ENCODE data around the gene RETREG3. TPM values are rescaled to one million over a fixed set of nuclear protein-coding genes. Genes with fewer than 3 reads are reported as not detected.

Gene RETREG3
- total RNA-seq, 1 experiment from 2014 or later: 38.5 TPM

DNA sequence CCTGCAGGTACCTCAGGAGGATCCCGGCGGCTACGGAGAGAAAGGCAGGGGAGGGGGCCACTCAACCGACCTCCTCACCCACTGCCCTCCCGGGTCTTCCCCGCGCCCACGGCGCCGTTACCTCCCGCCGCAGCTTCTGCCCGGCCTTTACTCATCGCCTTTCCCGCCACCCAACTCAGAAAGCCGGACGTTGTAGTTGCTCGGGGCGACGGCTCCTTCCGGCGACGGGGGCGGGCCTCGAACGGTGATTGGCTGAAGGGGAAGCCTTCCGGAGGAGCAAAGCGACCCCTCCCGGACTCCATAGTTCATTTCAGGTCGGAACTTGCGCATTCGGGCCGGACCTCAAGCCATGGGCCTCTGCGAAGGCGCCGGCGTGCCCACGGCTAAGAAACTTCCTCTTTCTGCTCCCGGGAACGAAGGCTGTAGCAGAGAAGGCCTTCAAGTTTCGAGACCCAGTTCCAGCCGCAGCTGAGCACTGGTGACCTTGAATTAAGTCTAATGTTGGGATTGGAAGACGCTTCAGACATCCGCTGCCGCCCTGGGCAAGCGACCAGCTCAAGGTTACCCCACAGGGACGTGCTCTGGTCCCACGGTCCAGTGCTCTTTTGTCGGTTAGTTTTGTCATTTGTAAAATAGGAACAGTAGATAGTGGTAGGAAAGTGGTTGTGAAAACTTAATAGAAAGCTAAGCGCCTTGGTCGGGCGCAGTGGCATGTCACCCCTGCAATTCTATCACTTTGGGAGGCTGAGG is 31.5 kb downstream of the RETREG3 start, which contains the start of gene PSMC3IP (continued):
- no peak for TF ChIP-seq REST (IDR thresholded peaks at IDR 0.05; ENCODE audit: low read depth)
- no peak for TF ChIP-seq ZNF274 (IDR thresholded peaks at IDR 0.05; ENCODE audit: low read depth, low read length)
- no peak for TF ChIP-seq CEBPB (IDR thresholded peaks at IDR 0.05; ENCODE audit: low read depth)
- peak; percentile 74 for TF ChIP-seq ZFX (IDR thresholded peaks at IDR 0.05)
- TF ChIP-seq SIN3A (IDR thresholded peaks at IDR 0.05; ENCODE audit: low read depth): peak; percentile 88

DNA sequence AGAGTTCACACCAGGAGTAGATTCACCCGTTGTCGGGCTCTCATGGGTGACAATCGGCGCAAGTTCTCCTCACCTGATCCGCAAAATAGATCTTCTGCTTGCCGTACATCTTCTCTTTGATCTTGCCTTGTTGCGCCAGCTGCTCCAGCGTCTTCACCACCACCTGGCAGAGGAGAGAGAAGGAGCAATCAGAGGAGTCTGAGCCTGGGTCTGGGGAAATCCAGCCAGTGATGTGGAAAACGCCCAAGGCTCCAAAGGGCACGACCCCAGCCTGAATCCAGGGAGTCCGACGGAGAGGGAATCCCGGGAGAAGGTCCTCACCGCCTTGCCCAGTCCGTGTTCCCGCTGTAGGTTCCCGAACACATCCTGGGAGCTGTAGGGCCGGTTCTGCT is 32.0 kb downstream of the RETREG3 start:
- H3K9me3 ChIP-seq (ENCODE audit: control insufficient read depth in 1 of 2, insufficient read depth in 1 of 2, low read depth in 1 of 2, low read length in 2 of 2): no peaks in the 10 kb centered on the region
- intact Hi-C loops (cut with micrococcal nuclease): no loop called here
- H2AFZ ChIP-seq (ENCODE audit: low read depth, low read length, poor library complexity, severe bottlenecking): no peak overlapping the region
- peaks cover 57% of the 10 kb centered on the region for H3K79me2 ChIP-seq (ENCODE audit: insufficient read depth, low read length)
- TF ChIP-seq EGR1 (IDR thresholded peaks at IDR 0.05; ENCODE audit: low read depth): no peak
- peak; percentile 43; the same call in 1 of the 2 replicates for TF ChIP-seq MAX (IDR thresholded peaks at IDR 0.05)
- TF ChIP-seq TCF7L2 (IDR thresholded peaks at IDR 0.05; ENCODE audit: borderline replicate concordance, extremely low read depth, insufficient read depth, insufficient read length): peak; percentile 31
- H3K4me2 ChIP-seq (ENCODE audit: low read length): peak overlapping the region; percentile 94
- peak overlapping the region; percentile 72 to 99 for H3K4me3 ChIP-seq (replicated peaks in 1 of 2; ENCODE audit: low read depth in 1 of 2, low read length in 2 of 2)
- no peak for DNase-seq (ENCODE audit: low read depth, low spot score)
- no peaks in the 10 kb centered on the region for H3K27me3 ChIP-seq (ENCODE audit: insufficient read depth, low read length)
- ChIA-PET CTCF (interaction anchor here (1.2 to 4.4 kb wide), 10 partner anchors 7 to 421 kb away, joined by 3 to 136 read pairs (median 6); partner anchors contain the start of genes CNTNAP1, MLX, PLEKHH3 and RPL27), POLR2A (interaction anchor here (1.4 to 2.0 kb wide), 3 partner anchors 10 to 196 kb away, joined by 5 to 13 read pairs (median 7); partner anchors contain the start of genes CCR10 and VPS25), RAD21 (ENCODE audit: low non-redundant PET in 1 of 2, low total read pairs in 2 of 2, uncharacterized antibody in 2 of 2, unreplicated experiment in 2 of 2) (interaction anchor here in 1 of 2 experiments (2.6 kb wide), 1 partner anchor 103 kb away, joined by 25 read pairs; the partner anchor contains the start of gene CCR10)
- peaks cover 10 to 15% of the 10 kb centered on the region in 2 experiments for H3K4me1 ChIP-seq (ENCODE audit: control insufficient read depth in 1 of 2, insufficient read depth in 2 of 2, low read length in 2 of 2)
- H3K36me3 ChIP-seq (ENCODE audit: control insufficient read depth in 1 of 2, insufficient read depth in 2 of 2, low read length in 2 of 2): peaks cover 22 to 38% of the 10 kb centered on the region in 2 experiments
- H4K20me1 ChIP-seq (ENCODE audit: insufficient read depth): no peaks in the 10 kb centered on the region
- H3K27ac ChIP-seq (ENCODE audit: low read depth, low read length): peak overlapping the region; percentile 95
- peak overlapping the region; percentile 99 for H3K9ac ChIP-seq (ENCODE audit: low read length)
- BruUV-seq (replicated peaks): TSS peak; percentile 67
- ATAC-seq: peak; percentile 41
- H3K9me2 ChIP-seq (ENCODE audit: insufficient read depth): no peaks in the 10 kb centered on the region
